PC-9 (cell line): ENCODE measurements around the gene WDFY3. TPM values are rescaled to one million over a fixed set of nuclear protein-coding genes. Genes with fewer than 3 reads are reported as not detected.

Source experiments
- BruUV-seq: library from RNA; stranded (reverse); fragments of 400-500 nt; replicated peaks from 2 replicates; lab custom pipeline; 2021; lab: Mats Ljungman, UMichigan
- CTCF ChIA-PET: fragments of 300-600 bp; sonication (Branson Sonifier 250); formaldehyde crosslinking; loops from one replicate; lab custom pipeline; 2022; ENCODE audit warnings: antibody characterized with exemption; lab: Charles Lee
- POLR2A ChIA-PET: fragments of 300-600 bp; sonication (Branson Sonifier 250); formaldehyde crosslinking; loops from one replicate; lab custom pipeline; 2022; ENCODE audit warnings: antibody characterized with exemption; ENCODE audit not compliant: unreplicated experiment; lab: Charles Lee
- DNase-seq, 2 experiments: peaks; one replicate each; pipeline versions ENCODE4 v3.0.0 to v3.0.0-alpha.2; 2015 to 2022; ENCODE audit warnings: mixed read lengths in 1 of 2
- H2AFZ ChIP-seq: fragments of 200-600 bp; sonication (generic); 2 replicates; pipeline ENCODE4 v1.8.1; 2017; ENCODE audit warnings: antibody characterized with exemption
- H3F3A ChIP-seq: fragments of 200-600 bp; sonication (generic); 2 replicates; pipeline ENCODE4 v1.8.1; 2017; ENCODE audit warnings: antibody characterized with exemption, mild to moderate bottlenecking, low read depth; ENCODE audit not compliant: insufficient read depth
- H3K27ac ChIP-seq: fragments of 200-600 bp; sonication (generic); 2 replicates; pipeline ENCODE4 v1.6.1; 2016; ENCODE audit warnings: mixed run types
- H3K27me3 ChIP-seq: fragments of 200-600 bp; sonication (generic); 2 replicates; pipeline ENCODE4 v1.6.1; 2016; ENCODE audit warnings: low read depth, mixed run types; ENCODE audit not compliant: insufficient read depth
- H3K36me3 ChIP-seq: fragments of 200-600 bp; sonication (generic); 2 replicates; pipeline ENCODE4 v1.6.1; 2016; ENCODE audit warnings: low read depth, mixed run types
- H3K4me1 ChIP-seq: fragments of 200-600 bp; sonication (generic); replicated peaks from 2 replicates; pipeline ENCODE4 v1.6.1; 2016; ENCODE audit warnings: mixed run types; ENCODE audit not compliant: insufficient read depth
- H3K4me2 ChIP-seq: fragments of 200-600 bp; sonication (generic); 2 replicates; pipeline ENCODE4 v1.6.1; 2017; ENCODE audit warnings: mixed run types
- H3K4me3 ChIP-seq: fragments of 200-600 bp; sonication (generic); 2 replicates; pipeline ENCODE4 v1.6.1; 2016; ENCODE audit warnings: mixed run types
- H3K79me2 ChIP-seq: fragments of 200-600 bp; sonication (generic); 2 replicates; pipeline ENCODE4 v1.6.1; 2017; ENCODE audit warnings: low read depth, mixed run types
- H3K9me2 ChIP-seq: fragments of 200-600 bp; sonication (generic); 2 replicates; pipeline ENCODE4 v1.8.1; 2017; ENCODE audit warnings: mild to moderate bottlenecking; ENCODE audit not compliant: insufficient read depth
- H3K9me3 ChIP-seq: fragments of 200-600 bp; sonication (generic); 2 replicates; pipeline ENCODE4 v1.8.1; 2016; ENCODE audit warnings: low read depth; ENCODE audit not compliant: insufficient read depth
- H4K20me1 ChIP-seq: fragments of 200-600 bp; sonication (generic); 2 replicates; pipeline ENCODE4 v1.8.1; 2017; ENCODE audit not compliant: insufficient read depth
- EZH2 ChIP-seq: fragments of 200-600 bp; sonication (generic); IDR thresholded peaks from 2 replicates; pipeline ENCODE4 v1.8.0; 2017; ENCODE audit warnings: antibody characterized with exemption, low read depth
- intact Hi-C: fragments of 100-400 bp; cut with micrococcal nuclease; formaldehyde crosslinking; loops from one replicate; pipeline ENCODE4 v1.10.0; 2022; ENCODE audit not compliant: unreplicated experiment
- total RNA-seq: library from RNA; stranded (reverse); gene quantifications from 2 replicates; pipeline ENCODE4 v1.2.3, GENCODE V29; 2021
- TF ChIP-seq, protein P1 (sequence below): fragments of 200-600 bp; sonication (generic); conservative IDR thresholded peaks from 2 replicates; pipeline ENCODE4 v1.6.1; 2017; ENCODE audit warnings: mixed run types, antibody characterized with exemption, mild to moderate bottlenecking, moderate library complexity

WDFY3 gene
- total RNA-seq, 1 experiment from 2014 or later, result 35.4 TPM

DNA sequence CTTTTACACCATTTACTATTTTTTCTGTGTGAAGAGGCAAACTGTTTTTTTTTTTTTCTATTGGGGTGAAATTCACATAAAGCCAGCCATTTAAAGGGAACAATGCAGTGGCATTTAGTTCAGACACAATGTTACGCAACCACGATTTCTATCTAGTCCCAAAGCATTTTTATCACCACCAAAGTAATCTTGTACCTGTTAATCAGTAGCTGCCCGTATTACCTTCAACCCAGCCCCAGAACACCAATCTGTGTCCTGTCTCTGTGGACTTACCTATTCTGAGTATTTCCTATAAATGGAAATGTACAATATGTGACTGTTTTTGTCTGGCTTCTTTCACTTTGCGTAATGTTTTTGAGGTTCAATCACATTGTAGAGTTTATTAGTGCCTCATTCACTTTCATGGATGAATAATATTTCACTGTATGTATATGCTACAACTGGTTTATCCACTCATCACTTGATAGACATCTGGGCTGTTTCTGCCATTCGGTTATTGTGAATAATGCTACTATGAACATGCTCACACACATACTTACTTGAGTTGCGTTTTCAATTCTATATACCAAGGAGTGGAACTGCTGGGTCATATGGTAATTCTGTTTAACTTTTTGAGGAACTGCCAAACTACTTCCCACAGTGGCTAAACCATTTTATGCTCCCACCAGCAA, 267.4 kb downstream of the WDFY3 start:
- Histone ChIP-seq H3K27ac (no peak overlapping the region), H4K20me1 (no peaks in the 10 kb centered on the region), H3K4me3 (no peak overlapping the region), H3K4me1 (peaks cover 5% of the 10 kb centered on the region; the same call in 1 of the 2 replicates), H3F3A (no peaks in the 10 kb centered on the region), H3K4me2 (no peak overlapping the region), H3K27me3 (no peaks in the 10 kb centered on the region), H3K36me3 (0 out of 2 replicates have a peak, but pooled peaks cover 3% of the 10 kb centered on the region), H3K79me2 (no peaks in the 10 kb centered on the region), H3K9me3 (no peaks in the 10 kb centered on the region), H2AFZ (no peak overlapping the region), H3K9me2 (no peaks in the 10 kb centered on the region)
- POLR2A ChIA-PET, result interaction anchor here (0.6 kb wide), 1 partner anchor 102 kb away, joined by 3 read pairs; no protein-coding TSS in a partner anchor
- no peak for DNase-seq
- CTCF ChIA-PET, result interaction anchor here (0.7 kb wide), 1 partner anchor 43 kb away, joined by 6 read pairs; no protein-coding TSS in a partner anchor
- TF ChIP-seq, protein P1, sequence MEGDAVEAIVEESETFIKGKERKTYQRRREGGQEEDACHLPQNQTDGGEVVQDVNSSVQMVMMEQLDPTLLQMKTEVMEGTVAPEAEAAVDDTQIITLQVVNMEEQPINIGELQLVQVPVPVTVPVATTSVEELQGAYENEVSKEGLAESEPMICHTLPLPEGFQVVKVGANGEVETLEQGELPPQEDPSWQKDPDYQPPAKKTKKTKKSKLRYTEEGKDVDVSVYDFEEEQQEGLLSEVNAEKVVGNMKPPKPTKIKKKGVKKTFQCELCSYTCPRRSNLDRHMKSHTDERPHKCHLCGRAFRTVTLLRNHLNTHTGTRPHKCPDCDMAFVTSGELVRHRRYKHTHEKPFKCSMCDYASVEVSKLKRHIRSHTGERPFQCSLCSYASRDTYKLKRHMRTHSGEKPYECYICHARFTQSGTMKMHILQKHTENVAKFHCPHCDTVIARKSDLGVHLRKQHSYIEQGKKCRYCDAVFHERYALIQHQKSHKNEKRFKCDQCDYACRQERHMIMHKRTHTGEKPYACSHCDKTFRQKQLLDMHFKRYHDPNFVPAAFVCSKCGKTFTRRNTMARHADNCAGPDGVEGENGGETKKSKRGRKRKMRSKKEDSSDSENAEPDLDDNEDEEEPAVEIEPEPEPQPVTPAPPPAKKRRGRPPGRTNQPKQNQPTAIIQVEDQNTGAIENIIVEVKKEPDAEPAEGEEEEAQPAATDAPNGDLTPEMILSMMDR, result no peak
- TF ChIP-seq EZH2, result no peak
- intact Hi-C loops, result no loop called here
- no TSS peak for BruUV-seq

DNA sequence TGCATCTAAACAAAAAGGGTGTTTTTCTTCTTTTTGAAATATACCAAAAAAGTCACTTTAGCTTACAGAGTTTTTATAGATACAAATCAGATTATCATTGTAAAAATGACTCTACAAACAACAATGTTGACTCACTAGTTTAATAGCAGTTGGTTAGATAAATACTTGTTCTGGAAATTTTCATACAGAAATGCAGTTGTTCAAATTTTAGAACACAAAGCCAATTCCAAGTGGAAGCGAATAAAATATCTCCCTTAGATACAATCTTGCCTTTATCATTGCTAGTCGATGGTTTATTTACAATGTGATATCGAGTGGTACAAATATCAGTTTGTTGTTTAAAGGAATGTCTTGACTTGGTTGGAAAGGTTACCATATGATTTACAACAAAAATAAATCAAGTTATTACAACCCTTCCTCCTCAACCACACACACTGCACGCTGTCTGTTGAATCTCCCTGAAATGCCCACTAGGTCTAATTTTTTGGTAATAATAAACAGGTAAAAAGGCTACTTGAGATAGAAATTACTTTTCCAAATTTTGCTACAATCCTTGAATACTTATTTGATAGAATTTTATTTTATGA, 268.8 kb downstream of the WDFY3 start:
- no peak overlapping the region for H2AFZ ChIP-seq
- H3K36me3 ChIP-seq, result 0 out of 2 replicates have a peak, but pooled peaks cover 6% of the 10 kb centered on the region
- no peaks in the 10 kb centered on the region for H3K9me3 ChIP-seq
- no peak overlapping the region for H3K4me2 ChIP-seq
- ChIA-PET POLR2A (no interaction called here), CTCF (no interaction called here)
- TF ChIP-seq, protein P1, result no peak
- no peak for TF ChIP-seq EZH2
- H4K20me1 ChIP-seq, result no peaks in the 10 kb centered on the region
- H3K9me2 ChIP-seq, result no peaks in the 10 kb centered on the region
- peaks cover 8% of the 10 kb centered on the region for H3K4me1 ChIP-seq
- intact Hi-C loops, result no loop called here
- no peak overlapping the region for H3K4me3 ChIP-seq
- no peak overlapping the region for H3K27ac ChIP-seq
- H3F3A ChIP-seq, result no peaks in the 10 kb centered on the region; the same call in 1 of the 2 replicates
- no peaks in the 10 kb centered on the region for H3K79me2 ChIP-seq
- DNase-seq, result no peak
- no peaks in the 10 kb centered on the region for H3K27me3 ChIP-seq
- BruUV-seq, result no TSS peak

DNA sequence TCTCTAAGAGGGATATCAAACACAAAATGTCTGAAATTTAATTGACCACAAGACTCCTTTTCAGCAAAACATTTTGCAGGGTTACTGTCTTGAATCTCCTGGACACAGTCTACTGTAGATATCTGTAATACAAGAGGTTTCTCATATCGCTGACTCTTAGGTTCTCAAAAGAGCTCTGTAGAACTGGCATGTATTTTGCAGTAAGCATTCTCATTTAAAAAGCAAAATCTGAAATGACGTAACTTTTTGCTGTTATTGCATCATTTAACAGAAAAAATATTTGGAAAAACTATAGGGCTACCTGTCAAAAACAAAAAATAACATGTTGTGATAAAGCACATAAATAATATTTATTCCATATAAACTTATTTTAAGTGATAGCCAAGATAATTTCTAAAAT, 269.3 kb downstream of the WDFY3 start:
- Histone ChIP-seq H3K4me2 (no peak overlapping the region), H3K4me1 (peaks cover 14% of the 10 kb centered on the region), H3K9me2 (no peaks in the 10 kb centered on the region), H4K20me1 (no peaks in the 10 kb centered on the region), H3K4me3 (no peak overlapping the region), H2AFZ (no peak overlapping the region), H3K9me3 (no peaks in the 10 kb centered on the region), H3K27me3 (no peaks in the 10 kb centered on the region), H3K27ac (no peak overlapping the region), H3K79me2 (no peaks in the 10 kb centered on the region), H3K36me3 (0 out of 2 replicates have a peak, but pooled peaks cover 6% of the 10 kb centered on the region), H3F3A (peaks cover 5% of the 10 kb centered on the region)
- POLR2A ChIA-PET, result no interaction called here
- CTCF ChIA-PET, result no interaction called here
- no peak for TF ChIP-seq EZH2
- TF ChIP-seq, protein P1, result no peak
- intact Hi-C loops, result no loop called here
- no TSS peak for BruUV-seq
- no peak for DNase-seq
